NT2/D1 (cell line): ENCODE measurements around the gene C5orf63.

Experiments
- SUZ12 ChIP-seq: IDR thresholded peaks from 2 replicates; pipeline ENCODE4 v1.6.1; 2011; ENCODE audit not compliant: insufficient read length, insufficient read depth; ENCODE audit errors: extremely low read depth
- YY1 ChIP-seq: IDR thresholded peaks from 2 replicates; pipeline ENCODE4 v1.6.1; 2011; ENCODE audit not compliant: insufficient read length, insufficient read depth
- ZNF274 ChIP-seq: IDR thresholded peaks from 2 replicates; pipeline ENCODE4 v1.6.1; 2011; ENCODE audit warnings: mild to moderate bottlenecking, low read depth, low read length

DNA sequence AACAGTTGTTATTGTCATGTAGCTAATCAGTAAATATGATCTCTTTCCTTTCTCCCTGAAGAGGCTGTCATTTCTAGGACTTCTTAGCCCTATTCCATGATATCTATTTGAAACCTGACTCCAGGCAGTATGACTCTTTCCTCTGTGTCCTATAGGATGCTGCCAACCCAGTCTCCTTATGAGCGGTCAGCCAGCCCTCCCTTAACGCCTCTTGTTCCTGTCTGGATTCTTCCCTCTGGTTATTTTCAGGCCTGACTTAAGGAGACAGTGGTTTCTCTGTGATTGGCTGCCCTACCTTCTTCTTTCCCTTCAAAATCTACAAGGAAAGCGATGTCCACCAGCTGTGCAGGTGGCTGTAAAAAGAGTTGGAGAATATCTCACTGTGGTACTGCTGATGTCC, 19.4 kb upstream of the C5orf63 start:
- TF ChIP-seq YY1 (no peak), ZNF274 (no peak), SUZ12 (no peak)
